Endothelial cell of umbilical vein (primary cell): ENCODE measurements around the gene VGLL4. TPM values are rescaled to one million over a fixed set of nuclear protein-coding genes. Genes with fewer than 3 reads are reported as not detected.

Source experiments
- BruUV-seq: library from RNA; stranded (reverse); fragments of 400-500 nt; replicated peaks from 2 replicates; lab custom pipeline; 2021; lab: Mats Ljungman, UMichigan
- CTCF ChIA-PET: fragments of 300-600, 350-600 bp; sonication (Branson Sonifier 250); formaldehyde crosslinking; loops from one replicate; lab custom pipeline; 2021; ENCODE audit warnings: antibody characterized with exemption, inconsistent platforms; lab: Charles Lee
- POLR2A ChIA-PET: fragments of 300-600, 350-600 bp; sonication (Branson Sonifier 250); formaldehyde crosslinking; loops from one replicate; lab custom pipeline; 2021; ENCODE audit warnings: antibody characterized with exemption, inconsistent platforms; lab: Charles Lee
- DNase-seq: peaks from one replicate; pipeline ENCODE4 v3.0.0-alpha.2; 2011; ENCODE audit warnings: low read depth, low spot score
- FAIRE-seq: peaks from 2 replicates; lab custom pipeline; 2011; peaks lifted over from hg19 to GRCh38; lab: Jason Lieb, UNC
- H2AFZ ChIP-seq: 2 replicates; pipeline ENCODE4 v1.6.0; 2012; ENCODE audit warnings: low read depth, low read length, control low read depth, inconsistent platforms
- H3K27ac ChIP-seq: 2 replicates; pipeline ENCODE4 v1.5.1; 2011; ENCODE audit warnings: low read depth, mild to moderate bottlenecking, control low read depth, low read length, moderate library complexity; ENCODE audit not compliant: insufficient read depth
- H3K27me3 ChIP-seq, 2 experiments: 2 replicates each; pipeline versions ENCODE4 v1.6.0 to v1.6.1; 2011; ENCODE audit warnings: low read length in 2 of 2, mixed read lengths in 1 of 2; ENCODE audit not compliant: control insufficient read depth in 2 of 2, insufficient read depth in 2 of 2
- H3K36me3 ChIP-seq, 2 experiments: 2 replicates in 1 of 2; 3 replicates in 1 of 2; pipeline ENCODE4 v1.5.1; 2011; ENCODE audit warnings: low read length in 2 of 2, mild to moderate bottlenecking in 1 of 2, moderate library complexity in 1 of 2; ENCODE audit not compliant: control insufficient read depth in 2 of 2, insufficient read depth in 2 of 2; ENCODE audit errors: extremely low read depth in 1 of 2
- H3K4me1 ChIP-seq: 3 replicates; pipeline ENCODE4 v1.5.1; 2011; ENCODE audit warnings: mild to moderate bottlenecking, low read length; ENCODE audit not compliant: control insufficient read depth, insufficient read depth; ENCODE audit errors: extremely low read depth
- H3K4me2 ChIP-seq: 2 replicates; pipeline ENCODE4 v1.6.1; 2011; ENCODE audit warnings: low read length, control low read depth, mixed read lengths; ENCODE audit not compliant: insufficient read depth
- H3K4me3 ChIP-seq, 3 experiments: fragments of 200-600 bp in 1 of 3; sonication (generic), shearing (Covaris generic) in 1 of 3; replicated peaks in 1 of 3; 2 replicates each; pipeline ENCODE4 v1.5.1; 2011 to 2016; ENCODE audit warnings: control low read depth in 3 of 3, low read length in 3 of 3, mild to moderate bottlenecking in 2 of 3, inconsistent platforms in 1 of 3, low read depth in 1 of 3, moderate library complexity in 1 of 3; ENCODE audit not compliant: insufficient read depth in 1 of 3
- H3K79me2 ChIP-seq: 2 replicates; pipeline ENCODE4 v1.6.0; 2012; ENCODE audit warnings: low read length, inconsistent platforms; ENCODE audit not compliant: control insufficient read depth, insufficient read depth
- H3K9ac ChIP-seq: replicated peaks from 2 replicates; pipeline ENCODE3; 2011; ENCODE audit warnings: low read length, control low read depth; ENCODE audit not compliant: insufficient read depth; ENCODE audit errors: extremely low read depth
- H3K9me1 ChIP-seq: replicated peaks from 3 replicates; pipeline ENCODE4 v1.6.0; 2011; ENCODE audit warnings: mild to moderate bottlenecking, low read length; ENCODE audit not compliant: control insufficient read depth, insufficient read depth; ENCODE audit errors: extremely low read depth
- H3K9me3 ChIP-seq: replicated peaks from 2 replicates; pipeline ENCODE4 v1.5.1; 2012; ENCODE audit warnings: low read length, inconsistent platforms; ENCODE audit not compliant: control insufficient read depth, insufficient read depth
- H4K20me1 ChIP-seq: replicated peaks from 2 replicates; pipeline ENCODE3; 2011; ENCODE audit warnings: mild to moderate bottlenecking, low read length; ENCODE audit not compliant: control insufficient read depth, insufficient read depth; ENCODE audit errors: extremely low read depth
- CTCF ChIP-seq, 2 donors: IDR thresholded peaks; 1 replicate in 1 of 2; 2 replicates in 1 of 2; pipeline ENCODE4 v1.5.1; 2011; ENCODE audit warnings: low read length in 2 of 2, mild to moderate bottlenecking in 2 of 2, moderate library complexity in 2 of 2, control low read depth in 1 of 2, inconsistent platforms in 1 of 2, low read depth in 1 of 2; ENCODE audit not compliant: insufficient read depth in 1 of 2; ENCODE audit errors: extremely low read depth in 1 of 2
- EZH2 ChIP-seq: IDR thresholded peaks from 2 replicates; pipeline ENCODE4 v1.6.1; 2012; ENCODE audit warnings: borderline replicate concordance, low read depth, mild to moderate bottlenecking, moderate library complexity, low read length, inconsistent platforms; ENCODE audit not compliant: severe bottlenecking
- FOS ChIP-seq: IDR thresholded peaks from 2 replicates; pipeline ENCODE4 v1.6.1; 2011; ENCODE audit warnings: mild to moderate bottlenecking, low read length, moderate library complexity, borderline replicate concordance; ENCODE audit not compliant: insufficient read depth
- GATA2 ChIP-seq: IDR thresholded peaks from 2 replicates; pipeline ENCODE4 v1.7.0; 2011; ENCODE audit warnings: low read depth, mild to moderate bottlenecking, moderate library complexity, mixed read lengths, low read length; ENCODE audit not compliant: insufficient read length, insufficient read depth
- JUN ChIP-seq: IDR thresholded peaks from 2 replicates; pipeline ENCODE4 v1.6.1; 2011; ENCODE audit warnings: borderline replicate concordance, low read depth; ENCODE audit not compliant: insufficient read length, insufficient read depth
- MAX ChIP-seq: IDR thresholded peaks from 2 replicates; pipeline ENCODE4 v1.6.1; 2011; ENCODE audit not compliant: insufficient read depth, insufficient read length
- MYC ChIP-seq: IDR thresholded peaks from one replicate; pipeline ENCODE4 v1.6.1; 2011; ENCODE audit warnings: mild to moderate bottlenecking, low read depth, low read length
- POLR2A ChIP-seq: IDR thresholded peaks from 2 replicates; pipeline ENCODE4 v1.6.1; 2012; ENCODE audit warnings: low read depth, mild to moderate bottlenecking, control low read depth, low read length
- POLR2AphosphoS5 ChIP-seq: IDR thresholded peaks from 2 replicates; pipeline ENCODE4 v1.6.1; 2012; ENCODE audit warnings: low read depth, mild to moderate bottlenecking, control low read depth, low read length, moderate library complexity; ENCODE audit not compliant: insufficient read depth
- dilution Hi-C: fragments of 300-500 bp; cut with MboI; formaldehyde crosslinking; loops from one replicate; pipeline ENCODE4 v1.15.0; 2019; ENCODE audit warnings: low sequenced_read_pairs; ENCODE audit not compliant: extremely low pct_ligation_motif_present
- intact Hi-C: fragments of 100-400 bp; cut with micrococcal nuclease; formaldehyde crosslinking; loops from one replicate; pipeline ENCODE4 v1.10.0; 2022
- polyA plus RNA-seq, 4 experiments: library from polyadenylated mRNA; depleted of rRNA in 3 of 4; stranded (reverse) in 3 of 4; unstranded in 1 of 4; fragments of >200 nt; gene quantifications; 2 replicates each; pipeline versions ENCODE4 v1.2.1 to v1.2.3, GENCODE V29; 2011 to 2012; ENCODE audit warnings: missing spikeins in 1 of 4
- total RNA-seq: library from RNA; stranded (reverse); gene quantifications from 2 replicates; pipeline ENCODE4 v1.2.3, GENCODE V29; 2021

The VGLL4 gene
- total and polyA plus RNA-seq, 2 donors (not counting 3 experiments of a cell fraction or from before 2014, with no cell fraction given) = 67.0 to 78.9 TPM

GRCh38 chr3:11522398-11522715, 121.4 kb downstream of the VGLL4 start:
- ChIA-PET POLR2A (no interaction called here), CTCF (interaction anchor here (0.7 to 1.7 kb wide), 4 partner anchors 11 to 122 kb away, joined by 3 to 8 read pairs (median 4); no protein-coding TSS in a partner anchor)
- Histone ChIP-seq H3K4me3 (no peak overlapping the region), H3K9me1 (no peaks in the 10 kb centered on the region), H3K27ac (no peak overlapping the region), H3K36me3 (no peaks in the 10 kb centered on the region), H2AFZ (no peak overlapping the region), H3K9ac (no peak overlapping the region), H3K27me3 (no peaks in the 10 kb centered on the region), H3K79me2 (no peaks in the 10 kb centered on the region), H4K20me1 (no peaks in the 10 kb centered on the region), H3K4me1 (peaks cover 8% of the 10 kb centered on the region), H3K4me2 (no peak overlapping the region), H3K9me3 (no peaks in the 10 kb centered on the region)
- TF ChIP-seq POLR2AphosphoS5 (no peak), CTCF (IDR thresholded peaks at IDR 0.05; ENCODE audit: extremely low read depth in 1 of 2, insufficient read depth in 1 of 2, low read depth in 1 of 2, low read length in 2 of 2) (no peak), MAX (no peak), EZH2 (no peak), GATA2 (no peak), MYC (no peak), POLR2A (no peak), JUN (no peak), FOS (no peak)
- DNase-seq (no peak), FAIRE-seq (no peak)
- intact Hi-C loops = no loop called here
- no TSS peak for BruUV-seq
- dilution Hi-C loops = no loop called here
